AML-193 (cell line): ENCODE measurements around the gene KANSL1.
"Not testable (repeated sequence)": the region's sequence is repeated elsewhere in the genome, so short reads cannot be mapped to it uniquely, and the experiment has no call there.

Experiments
- DNase-seq, 2 experiments: peaks; one replicate each; lab custom pipeline; 2025; lab: John Stamatoyannopoulos, UW

KANSL1 gene, protein sequence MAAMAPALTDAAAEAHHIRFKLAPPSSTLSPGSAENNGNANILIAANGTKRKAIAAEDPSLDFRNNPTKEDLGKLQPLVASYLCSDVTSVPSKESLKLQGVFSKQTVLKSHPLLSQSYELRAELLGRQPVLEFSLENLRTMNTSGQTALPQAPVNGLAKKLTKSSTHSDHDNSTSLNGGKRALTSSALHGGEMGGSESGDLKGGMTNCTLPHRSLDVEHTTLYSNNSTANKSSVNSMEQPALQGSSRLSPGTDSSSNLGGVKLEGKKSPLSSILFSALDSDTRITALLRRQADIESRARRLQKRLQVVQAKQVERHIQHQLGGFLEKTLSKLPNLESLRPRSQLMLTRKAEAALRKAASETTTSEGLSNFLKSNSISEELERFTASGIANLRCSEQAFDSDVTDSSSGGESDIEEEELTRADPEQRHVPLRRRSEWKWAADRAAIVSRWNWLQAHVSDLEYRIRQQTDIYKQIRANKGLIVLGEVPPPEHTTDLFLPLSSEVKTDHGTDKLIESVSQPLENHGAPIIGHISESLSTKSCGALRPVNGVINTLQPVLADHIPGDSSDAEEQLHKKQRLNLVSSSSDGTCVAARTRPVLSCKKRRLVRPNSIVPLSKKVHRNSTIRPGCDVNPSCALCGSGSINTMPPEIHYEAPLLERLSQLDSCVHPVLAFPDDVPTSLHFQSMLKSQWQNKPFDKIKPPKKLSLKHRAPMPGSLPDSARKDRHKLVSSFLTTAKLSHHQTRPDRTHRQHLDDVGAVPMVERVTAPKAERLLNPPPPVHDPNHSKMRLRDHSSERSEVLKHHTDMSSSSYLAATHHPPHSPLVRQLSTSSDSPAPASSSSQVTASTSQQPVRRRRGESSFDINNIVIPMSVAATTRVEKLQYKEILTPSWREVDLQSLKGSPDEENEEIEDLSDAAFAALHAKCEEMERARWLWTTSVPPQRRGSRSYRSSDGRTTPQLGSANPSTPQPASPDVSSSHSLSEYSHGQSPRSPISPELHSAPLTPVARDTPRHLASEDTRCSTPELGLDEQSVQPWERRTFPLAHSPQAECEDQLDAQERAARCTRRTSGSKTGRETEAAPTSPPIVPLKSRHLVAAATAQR (N-terminal part only)

DNA sequence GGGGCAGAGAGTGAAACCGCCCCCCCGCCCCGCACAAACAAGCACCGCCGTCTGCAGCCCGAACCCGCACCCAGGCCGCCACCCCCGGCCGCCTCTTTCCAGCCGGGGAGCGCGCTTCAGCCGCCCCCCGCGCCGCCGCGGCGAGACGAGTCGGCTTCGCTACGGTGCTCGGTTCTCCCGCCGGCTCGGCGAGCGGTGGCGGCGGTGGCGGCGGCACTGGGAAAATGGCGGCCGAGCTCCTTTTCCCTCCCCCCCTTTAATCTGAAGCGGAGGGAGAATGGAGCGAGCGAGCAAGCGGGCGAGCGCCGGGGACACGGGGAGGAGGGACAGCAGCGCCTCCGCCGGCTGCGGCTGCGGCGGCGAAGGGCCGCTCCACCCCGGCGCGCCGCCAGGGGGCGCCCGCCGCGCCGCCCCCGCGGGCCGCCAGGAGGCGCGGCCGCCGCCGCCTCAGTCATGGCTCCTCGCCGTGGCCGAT is at the start of gene KANSL1:
Gene KANSL1 (minus strand): TSS at position 279 of the 475 bp plus-strand sequence. CDS start 21,286 bp downstream, outside the sequence.
- DNase-seq = peak; percentile 87 to 93

DNA sequence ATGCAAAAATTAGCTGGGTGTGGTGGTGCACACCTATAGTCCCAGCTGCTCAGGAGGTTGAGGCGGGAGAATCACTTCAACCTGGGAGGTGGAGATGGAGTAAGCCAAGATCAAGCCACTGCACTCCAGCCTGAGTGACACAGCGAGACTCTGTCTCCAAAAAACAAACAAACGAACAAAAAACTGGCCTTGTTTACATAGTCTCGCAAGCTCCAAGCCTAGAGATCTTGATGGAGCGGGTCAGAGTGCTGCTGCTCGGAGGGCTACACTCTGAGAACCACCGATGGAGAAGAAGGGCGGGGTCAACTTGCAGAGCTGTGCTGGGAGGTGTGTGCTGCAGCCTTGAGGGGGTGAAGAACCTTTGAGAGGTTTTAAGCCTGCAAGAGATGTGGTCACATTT is 38.1 kb upstream of the KANSL1 start:
- DNase-seq = not testable (repeated sequence)

DNA sequence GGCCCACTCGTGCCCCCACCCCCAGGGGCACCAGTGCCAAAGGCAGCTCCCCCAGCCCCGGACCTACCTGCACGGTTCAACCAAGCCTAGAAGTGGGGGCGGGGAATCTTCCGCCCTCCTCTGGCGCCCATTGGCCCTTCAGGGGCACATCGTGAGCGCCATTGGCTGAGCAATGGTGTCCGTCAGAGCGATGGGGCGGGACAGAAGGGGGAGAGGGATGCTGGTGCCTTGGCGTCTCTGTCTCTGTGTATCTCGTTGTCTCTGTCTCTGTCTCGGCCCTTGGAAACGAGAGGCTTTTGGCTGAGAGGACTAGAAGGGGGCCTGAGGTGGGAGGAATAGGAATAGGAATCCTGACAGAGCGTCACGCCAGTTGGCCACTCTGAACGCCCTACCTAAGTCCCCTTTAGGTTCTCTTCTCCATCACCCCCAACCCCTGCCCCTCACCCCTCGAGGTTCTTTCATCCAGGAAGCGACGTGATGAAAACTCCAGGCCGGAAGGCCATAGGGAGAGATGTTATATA is 32.1 kb upstream of the KANSL1 start:
- peak; percentile 71 to 84 for DNase-seq

DNA sequence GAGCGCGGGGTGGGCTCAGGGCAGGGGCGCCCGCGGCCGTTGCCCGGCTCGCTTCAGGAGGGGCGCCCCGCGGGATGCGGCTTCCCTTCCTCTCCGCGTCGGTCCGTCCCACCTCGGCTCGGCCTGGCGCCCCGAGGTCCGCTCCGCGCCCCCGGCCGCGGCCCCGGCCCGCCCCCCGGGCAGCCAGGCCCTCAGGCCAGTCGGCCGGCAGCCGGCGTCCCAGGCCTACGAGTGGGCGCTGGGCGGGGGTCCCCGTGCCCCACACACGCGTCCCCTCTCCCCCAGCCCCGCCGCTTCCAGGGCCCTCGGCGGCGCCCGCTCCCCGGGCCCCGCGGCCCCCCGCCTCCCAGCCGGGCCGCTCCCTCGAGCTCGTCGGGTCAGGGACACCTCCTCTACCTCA is 31.6 kb upstream of the KANSL1 start:
- DNase-seq = not testable (repeated sequence)

DNA sequence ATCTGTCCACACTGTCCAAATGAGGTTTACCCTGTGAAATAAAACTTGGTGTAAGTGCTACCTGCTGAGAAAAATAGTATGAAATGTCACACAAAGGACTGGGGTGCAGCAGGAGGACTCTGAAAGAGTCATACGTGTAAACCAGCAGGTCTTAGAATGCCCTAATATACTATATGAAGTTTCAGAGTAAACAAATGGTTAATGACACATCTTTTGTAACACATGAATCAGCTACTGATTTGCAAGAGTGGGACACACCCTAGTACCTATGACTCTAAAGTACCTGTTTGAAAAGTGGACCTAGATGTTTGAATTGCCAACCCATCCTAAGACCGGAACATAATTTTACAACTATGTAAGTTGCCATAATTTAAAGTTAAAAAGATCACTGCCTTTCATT is 29.8 kb upstream of the KANSL1 start:
- not testable (repeated sequence) for DNase-seq

DNA sequence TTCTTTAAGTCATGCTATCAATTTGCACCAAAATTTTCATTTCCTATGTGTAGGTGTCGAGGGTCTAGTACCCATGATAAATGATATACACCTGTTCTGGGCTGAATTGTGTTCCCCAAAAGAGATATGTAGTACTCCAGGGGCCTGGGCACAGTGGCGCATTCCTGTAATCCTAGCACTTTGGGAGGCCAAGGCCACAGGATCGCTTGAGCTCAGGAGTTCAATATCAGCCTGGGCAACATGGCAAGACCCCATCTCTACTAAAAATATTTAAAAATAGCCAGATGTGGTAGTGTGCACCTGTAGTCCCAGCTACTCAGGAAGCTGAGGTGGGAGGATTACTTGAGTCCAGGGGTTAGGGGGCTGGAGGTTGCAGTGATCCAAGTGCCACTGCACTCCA is 23.5 kb upstream of the KANSL1 start:
- no peak for DNase-seq

DNA sequence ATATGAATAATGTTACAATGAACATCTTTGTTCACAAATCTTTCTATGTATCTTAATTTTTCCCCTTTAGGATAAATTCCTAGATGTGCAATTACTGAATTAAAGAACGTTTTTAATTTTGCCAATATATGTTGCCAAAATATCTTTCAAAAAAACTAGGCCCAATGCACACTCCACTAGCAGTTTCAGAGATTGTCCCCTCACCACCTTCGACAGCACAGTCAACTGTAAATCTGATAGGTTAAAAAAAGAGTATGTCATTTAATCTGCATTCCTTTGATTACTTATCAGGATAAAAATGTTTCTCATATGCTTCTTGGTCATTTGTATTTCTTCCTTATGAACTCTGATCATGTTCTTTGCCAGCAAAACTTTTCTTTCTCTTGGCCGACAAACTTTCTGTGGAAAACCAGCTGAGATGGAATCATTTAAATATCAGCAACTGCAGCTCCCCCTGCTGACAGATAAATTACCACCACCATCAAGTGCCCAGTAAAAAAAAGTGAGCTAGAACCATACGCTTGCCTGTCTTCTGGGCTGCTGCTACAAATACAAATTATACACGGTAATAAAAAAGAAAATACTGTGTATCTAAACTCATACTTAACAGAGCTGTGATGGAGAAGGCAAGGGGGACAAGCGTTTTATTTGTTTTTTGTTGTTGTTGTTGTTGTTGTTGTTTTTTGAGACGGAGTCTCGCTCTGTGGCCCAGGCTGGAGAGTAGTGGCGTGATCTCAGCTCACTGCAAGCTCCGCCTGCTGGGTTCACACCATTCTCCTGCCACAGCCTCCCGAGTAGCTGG is 19.6 kb upstream of the KANSL1 start:
- DNase-seq = peak; percentile 61 to 74

DNA sequence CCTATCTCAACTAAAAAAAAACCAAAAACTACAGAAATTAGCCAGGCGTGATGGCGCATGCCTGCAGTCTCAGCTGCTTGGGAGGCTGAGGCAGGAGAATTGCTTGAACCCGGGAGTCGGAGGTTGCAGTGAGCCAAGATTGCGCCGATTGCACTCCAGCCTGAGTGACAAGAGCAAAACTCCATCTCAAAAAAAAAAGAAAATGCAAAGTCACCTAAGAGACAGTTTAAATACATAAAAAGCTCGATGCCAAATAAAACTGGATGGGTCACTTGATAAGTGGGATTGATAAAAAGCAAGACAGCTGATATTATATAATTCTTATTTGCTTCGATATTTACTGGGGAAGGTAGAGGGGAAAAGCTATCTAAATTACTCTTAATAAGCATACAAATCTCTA is 15.8 kb upstream of the KANSL1 start:
- no peak for DNase-seq

DNA sequence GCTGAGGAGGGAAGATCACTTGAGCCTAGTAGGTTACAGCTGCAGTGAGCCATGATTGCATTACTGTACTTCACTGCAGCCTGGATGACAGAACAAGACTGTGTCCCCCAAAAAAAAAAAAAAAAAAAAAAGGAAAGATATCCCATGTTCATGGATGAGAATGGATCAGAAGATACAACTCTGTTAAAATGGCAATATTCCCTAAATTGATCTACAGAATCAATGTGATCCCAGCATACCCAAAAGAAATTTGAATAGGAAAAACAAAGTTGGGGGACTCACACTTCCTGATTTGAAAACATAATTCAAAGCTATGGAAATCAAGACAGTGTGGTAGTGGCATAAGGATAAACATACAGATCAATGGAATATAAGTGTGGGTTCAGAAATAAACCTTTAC is 12.7 kb upstream of the KANSL1 start:
- no peak for DNase-seq

DNA sequence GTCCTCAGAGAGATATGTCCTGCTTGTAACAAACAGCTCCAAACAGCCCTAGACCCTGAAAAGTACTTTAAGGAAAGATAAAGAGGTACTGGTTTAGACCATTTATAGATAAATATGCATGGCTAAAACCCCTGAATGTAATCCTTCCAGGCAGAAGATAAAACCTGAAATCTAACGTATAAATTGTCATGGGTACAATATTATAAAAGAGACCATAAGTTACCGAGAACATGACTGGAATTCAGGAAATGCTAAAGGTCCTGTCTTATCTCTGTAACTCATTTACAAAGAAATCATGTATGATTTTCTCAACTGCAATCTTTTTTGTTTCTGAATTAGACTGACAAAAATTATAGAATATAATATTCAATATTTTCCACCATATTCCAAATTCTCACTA is 9.2 kb upstream of the KANSL1 start:
- no peak for DNase-seq

DNA sequence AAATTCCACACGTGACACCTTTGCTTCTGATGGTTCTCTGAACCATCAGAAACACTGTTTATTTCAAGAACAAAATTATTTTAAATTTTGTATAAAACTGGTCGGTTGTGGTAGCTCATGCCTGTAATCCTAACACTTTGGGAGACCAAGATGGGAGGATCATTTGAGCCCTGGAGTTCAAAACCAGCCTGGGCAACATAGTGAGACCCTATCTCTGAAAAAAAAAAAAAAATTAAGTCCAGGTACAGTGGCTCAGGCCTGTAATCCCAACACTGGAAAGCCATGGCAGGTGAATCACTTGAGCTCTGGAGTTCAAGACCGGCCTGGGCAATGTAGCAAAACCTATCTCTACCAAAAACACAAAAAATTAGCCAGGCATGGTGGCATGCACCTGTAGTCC is 8.3 kb upstream of the KANSL1 start:
- no peak for DNase-seq

DNA sequence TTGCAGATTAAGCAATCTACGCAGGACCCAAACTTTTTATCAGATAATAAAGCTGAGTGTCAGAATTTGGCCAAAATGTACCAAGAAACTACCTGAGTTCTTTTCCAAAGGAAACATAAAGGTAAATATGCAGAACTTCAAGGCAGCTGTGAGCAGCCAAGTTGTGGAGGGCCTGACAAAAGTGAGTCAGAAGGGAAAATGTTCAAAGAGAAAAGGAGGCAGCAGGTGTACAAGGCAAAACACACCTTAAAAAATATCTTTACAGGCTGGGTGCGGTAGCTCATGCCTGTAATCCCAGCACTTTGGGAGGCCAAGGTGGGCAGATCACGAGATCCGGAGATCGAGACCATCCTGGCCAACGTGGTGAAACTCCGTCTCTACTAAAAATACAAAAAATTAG is 7.0 kb upstream of the KANSL1 start:
- no peak for DNase-seq

DNA sequence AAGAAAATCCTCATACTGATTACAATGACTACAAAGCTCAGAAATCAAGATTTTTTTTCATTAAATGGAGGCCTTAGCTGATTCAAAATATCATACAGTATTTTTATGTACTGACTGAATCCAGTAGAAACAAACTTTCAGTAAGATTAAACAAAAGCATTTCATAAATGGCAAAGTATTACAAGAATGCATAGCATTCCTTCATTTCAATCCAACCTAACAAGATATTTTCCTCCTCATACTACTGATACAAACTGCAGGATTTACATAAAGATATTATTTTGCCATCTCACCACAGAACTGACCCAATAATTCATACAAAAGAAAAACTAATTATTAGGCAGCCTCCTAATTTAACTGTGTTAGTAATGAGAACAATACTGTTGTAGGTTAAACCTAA is 6.2 kb upstream of the KANSL1 start:
- DNase-seq = no peak

DNA sequence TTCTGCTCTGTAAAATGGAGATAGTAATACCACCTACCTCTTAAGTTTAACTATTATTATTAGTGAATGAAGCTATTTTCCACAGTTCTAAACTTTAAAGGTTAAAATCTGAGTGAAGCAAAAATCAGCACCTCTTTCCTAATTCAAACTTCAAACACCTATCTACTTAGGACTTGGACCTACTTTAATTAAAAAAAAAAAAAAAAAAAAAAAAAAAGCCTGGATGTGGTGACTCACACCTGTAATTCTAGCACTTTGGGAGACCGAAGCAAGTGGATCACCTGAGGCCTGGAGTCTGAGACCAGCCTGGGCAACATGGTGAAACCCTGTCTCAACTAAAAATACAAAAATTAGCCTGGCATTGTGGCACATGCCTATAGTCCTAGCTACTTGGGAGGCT is 5.0 kb upstream of the KANSL1 start:
- no peak for DNase-seq

DNA sequence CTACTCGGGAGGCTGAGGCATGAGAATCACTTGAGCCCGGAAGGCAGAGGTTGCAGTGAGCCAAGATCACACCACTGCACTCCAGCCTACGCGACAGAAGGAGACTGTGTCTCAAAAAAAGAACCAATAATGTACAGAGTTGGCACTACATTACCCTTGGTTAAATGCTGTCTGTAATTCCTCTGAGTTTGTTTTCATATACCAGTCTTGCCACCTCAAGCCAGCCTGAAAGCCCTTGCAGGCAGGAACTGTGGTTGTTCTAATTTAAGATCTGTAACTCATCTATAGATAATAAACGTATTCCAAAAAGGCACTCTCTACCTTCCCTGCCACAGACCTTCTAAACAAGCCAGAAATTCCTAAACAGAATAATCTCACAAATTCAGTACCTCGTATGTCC is 4.3 kb upstream of the KANSL1 start:
- DNase-seq = no peak

DNA sequence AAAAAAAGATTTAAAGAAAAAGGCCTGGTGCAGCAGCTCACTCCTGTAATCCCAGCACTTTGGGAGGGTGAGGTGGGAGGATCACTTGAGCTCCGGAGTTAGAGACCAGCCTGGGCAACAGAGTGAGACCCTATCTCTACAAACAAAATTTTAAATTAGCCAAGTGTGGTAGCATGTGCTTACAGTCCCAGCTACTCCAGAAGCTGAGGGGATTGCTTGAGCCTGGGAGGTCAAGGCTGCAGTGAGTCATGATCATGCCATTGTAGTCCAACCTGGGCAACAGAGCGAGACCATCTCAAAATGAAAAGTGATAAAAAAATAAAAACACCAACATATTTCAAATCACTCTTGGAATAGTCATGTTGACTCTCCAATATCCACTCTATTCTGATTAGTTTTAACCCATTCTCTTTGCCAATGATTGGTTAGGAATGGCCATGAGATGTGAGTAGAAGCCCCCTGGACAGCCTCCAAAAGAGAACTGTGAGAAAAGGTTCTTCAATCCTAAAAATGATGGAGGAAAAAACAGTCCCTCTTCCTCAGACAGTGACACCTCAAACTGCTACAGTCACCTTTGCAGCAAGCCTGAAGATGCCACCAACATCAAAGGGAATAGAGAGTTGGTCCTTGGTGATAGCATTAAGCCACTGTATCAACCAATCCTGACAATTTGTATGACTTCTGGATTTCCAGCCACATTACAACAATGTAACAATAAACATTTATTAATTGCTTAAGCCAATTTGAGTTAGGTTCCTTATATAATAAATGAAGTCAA is 2.9 kb upstream of the KANSL1 start:
- DNase-seq = no peak

DNA sequence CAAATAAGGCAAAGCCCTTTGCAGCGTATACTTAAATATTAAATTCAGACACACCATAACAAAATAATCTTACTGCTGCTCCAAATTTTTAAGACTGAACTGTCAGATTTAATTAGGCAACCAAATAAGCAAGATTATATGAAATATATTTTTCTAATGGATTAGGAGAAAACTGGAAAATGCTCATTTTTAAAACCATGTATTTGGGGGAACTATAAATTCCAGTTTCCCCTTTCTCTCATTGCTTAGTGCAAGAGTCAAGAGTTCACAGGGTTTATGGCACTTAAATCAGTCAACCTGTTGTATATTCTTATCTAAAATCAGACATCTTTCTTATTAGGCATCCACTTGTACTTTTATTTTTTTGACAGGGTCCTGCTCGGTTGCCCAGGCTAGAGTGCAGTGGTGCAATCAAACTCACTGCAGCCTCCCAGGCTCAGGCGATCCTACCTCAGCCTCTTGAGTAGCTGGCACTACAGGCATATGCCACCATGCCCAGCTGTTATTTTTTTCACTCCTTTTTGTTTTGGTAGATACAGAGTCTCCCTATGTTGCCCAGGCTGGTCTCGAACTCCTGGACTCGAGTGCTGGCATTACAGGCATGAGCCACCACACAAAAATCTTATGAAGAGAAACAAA is 2.1 kb upstream of the KANSL1 start:
- no peak for DNase-seq

DNA sequence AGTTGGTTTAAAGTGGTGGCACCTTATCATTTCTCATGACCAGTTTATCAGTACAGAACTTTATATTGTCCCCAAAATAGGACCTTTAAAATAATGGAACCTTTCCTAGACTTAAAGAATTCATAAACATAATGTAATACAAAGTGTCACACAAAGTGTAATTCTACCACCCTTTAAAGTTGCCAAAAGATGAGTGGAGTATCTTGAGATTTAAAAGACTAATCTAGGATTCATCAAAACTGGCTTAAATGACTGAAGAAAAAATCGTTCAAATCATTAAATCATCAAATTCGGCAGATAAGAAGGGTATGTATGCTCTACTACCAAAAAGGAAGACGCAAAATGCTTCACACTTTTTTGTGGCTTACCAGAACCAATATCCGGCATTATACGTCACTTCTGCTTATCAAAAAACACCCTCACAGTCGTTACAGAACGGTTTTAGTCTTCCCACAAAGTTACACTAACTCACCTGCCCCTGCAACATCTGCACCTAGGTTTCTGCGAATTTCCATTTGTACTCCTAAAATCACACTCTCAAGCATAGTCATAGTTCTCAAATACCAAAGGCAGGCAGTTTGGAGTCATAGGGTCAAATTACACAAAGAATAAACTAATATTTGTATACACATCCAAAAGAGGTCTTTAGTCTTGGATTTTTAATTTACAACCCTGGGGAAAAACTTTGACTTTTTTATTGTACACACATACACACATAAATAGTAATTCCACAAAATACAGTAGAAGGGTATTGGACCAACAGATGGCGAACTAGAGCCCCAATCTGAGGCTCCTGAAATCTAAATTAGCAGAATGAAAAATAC is 1.4 kb upstream of the KANSL1 start:
- peak; percentile 76 to 84 for DNase-seq
